ENCODE measurements around the gene SH3RF2. TPM values are rescaled to one million over a fixed set of nuclear protein-coding genes. Genes with fewer than 3 reads are reported as not detected.
"Not testable (repeated sequence)": the region's sequence is repeated elsewhere in the genome, so short reads cannot be mapped to it uniquely, and the experiment has no call there.

SH3RF2 gene, protein sequence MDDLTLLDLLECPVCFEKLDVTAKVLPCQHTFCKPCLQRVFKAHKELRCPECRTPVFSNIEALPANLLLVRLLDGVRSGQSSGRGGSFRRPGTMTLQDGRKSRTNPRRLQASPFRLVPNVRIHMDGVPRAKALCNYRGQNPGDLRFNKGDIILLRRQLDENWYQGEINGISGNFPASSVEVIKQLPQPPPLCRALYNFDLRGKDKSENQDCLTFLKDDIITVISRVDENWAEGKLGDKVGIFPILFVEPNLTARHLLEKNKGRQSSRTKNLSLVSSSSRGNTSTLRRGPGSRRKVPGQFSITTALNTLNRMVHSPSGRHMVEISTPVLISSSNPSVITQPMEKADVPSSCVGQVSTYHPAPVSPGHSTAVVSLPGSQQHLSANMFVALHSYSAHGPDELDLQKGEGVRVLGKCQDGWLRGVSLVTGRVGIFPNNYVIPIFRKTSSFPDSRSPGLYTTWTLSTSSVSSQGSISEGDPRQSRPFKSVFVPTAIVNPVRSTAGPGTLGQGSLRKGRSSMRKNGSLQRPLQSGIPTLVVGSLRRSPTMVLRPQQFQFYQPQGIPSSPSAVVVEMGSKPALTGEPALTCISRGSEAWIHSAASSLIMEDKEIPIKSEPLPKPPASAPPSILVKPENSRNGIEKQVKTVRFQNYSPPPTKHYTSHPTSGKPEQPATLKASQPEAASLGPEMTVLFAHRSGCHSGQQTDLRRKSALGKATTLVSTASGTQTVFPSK
- polyA plus RNA-seq: 1 to 10 TPM; 2.4 to 3.3 (median 3.0) TPM

DNA sequence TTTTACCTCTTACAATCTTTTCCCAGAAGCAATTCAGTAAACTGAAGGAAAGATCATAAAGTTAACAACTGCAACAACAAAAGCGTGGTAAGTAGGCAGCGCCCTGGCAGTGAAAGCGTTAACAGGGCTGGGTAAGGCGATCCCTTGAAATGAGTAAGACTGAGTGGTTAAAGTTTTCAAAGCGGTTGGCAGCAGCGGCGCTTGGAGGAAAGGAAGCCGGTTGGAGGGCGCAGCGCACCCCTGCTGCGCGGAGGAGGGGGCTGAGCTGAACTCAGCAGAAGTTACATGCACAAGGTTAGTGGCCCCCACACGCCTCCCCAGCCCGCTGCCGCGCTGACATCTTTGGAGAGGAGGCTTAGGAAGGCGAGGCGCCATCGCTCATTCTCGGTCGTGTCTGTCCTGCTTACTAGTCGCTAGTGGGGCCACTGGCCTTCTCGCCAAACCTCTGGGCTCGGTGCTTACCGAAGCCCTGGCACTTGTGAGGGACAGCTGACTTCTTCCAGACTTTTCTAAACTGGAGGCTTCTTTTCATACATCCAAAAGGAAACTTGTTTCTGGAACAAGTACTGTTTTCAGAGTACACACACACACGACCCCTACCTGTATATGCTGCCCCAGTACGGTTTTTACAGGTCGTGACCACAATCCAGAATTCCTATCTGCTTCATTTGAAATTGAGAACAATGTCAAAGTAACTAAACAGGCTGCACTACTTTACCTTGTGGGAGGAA is at the start of gene SH3RF2:
TSS of gene SH3RF2 (plus strand) at position 178 of the 731 bp plus-strand sequence. CDS start 1,351 bp downstream, outside the sequence.
- whole genome bisulfite sequencing, 3 donors: 3 to 9% (median 6%) methylated on average over 28 of the region's 28 CpGs

DNA sequence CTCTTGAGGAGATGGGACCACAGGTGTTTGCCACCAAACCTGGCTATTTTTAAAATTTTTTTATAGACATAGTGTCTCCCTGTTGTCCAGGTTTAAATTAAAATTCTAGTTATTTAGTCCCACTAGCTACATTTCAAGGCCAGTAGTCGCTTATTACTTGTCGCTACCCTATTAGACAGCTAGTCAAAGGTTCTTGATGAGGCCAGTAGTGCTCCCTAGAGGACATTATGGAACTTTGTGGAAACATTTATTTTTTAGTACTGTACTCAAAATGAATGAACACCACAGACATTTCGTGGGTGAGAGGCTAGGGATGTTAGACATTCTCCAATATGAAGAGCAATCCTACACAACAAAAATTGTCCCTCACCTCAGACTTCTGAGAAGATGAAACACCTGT is 49.2 kb upstream of the SH3RF2 start:
- 61 to 91% (median 82%) methylated on average over 3 of the region's 3 CpGs for WGBS, 3 donors
- H3K27ac ChIP-seq (ENCODE audit: low read depth, low read length): no peak overlapping the region

More for the DNA sequence above, at the start of gene SH3RF2:
- H3K27ac ChIP-seq (ENCODE audit: low read depth, low read length): no peak within 1 kb of the TSS

DNA sequence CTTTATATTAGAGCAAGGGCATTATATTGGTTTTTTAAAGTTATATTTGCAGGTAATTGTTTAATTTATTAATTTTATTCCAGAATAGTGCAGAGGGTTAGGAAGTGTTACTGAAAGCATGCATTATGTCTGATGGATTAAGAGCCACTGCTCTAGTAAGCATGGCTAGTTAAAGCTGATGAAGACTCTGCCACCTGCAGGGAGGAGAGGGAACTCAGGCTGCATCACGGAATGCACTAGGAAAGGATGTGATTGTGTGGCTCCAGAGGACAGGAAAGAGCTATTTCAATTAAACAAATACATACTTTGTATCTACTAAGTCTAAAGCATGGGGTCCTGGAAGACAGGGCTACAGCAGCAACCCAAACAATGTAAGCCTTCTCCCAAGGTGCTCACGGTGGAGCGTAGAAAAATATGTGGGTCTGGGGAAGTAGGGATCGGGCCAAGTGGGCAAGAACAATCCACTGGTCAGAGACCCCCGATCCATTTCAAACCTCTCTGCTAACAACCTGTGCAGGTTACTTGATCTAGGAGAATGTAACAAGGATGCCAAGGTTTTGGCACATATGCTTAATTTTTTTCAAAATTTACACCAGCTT is 48.3 kb upstream of the SH3RF2 start:
- no peak overlapping the region for H3K27ac ChIP-seq (ENCODE audit: low read depth, low read length)
- 73 to 79% (median 75%) methylated on average over 5 of the region's 5 CpGs for WGBS, 3 donors

DNA sequence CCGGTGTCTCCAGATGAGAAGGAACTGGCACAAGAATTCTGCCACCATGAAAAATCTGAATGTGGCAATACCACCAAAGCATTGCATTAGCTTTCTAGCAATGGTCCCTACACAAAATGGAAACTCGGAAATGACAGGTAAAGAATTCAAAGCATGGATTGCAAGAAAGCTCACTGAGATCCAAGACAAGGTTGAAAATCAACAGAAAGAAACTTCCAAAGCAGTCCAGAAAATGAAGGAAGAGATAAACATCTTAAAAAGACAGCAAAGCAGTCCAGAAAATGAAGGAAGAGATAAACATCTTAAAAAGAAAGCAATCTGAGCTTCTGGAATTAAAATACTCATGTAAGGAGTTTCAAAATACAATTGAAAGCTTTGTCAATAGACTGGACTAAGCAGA is 46.8 kb upstream of the SH3RF2 start:
- H3K27ac ChIP-seq (ENCODE audit: low read depth, low read length): no peak overlapping the region
- WGBS, 3 donors: 88 to 93% (median 91%) methylated on average over 2 of the region's 2 CpGs

DNA sequence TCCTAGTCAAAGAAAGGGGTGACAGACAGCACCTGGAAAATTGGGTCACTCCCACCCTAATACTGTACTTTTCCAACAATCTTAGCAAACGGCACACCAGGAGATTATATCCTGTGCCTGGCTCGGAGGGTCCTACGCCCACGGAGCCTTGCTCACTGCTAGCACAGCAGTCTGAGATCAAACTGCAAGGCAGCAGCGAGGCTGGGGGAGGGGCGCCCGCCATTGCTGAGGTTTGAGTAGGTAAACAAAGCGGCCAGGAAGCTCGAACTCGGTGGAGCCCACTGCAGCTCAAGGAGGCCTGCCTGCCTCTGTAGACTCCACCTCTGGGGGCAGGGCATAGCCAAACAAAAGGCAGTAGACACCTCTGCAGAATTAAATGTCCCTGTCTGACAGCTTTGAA is 45.0 kb upstream of the SH3RF2 start:
- 88 to 94% (median 92%) methylated on average over 5 to 10 of the region's 10 CpGs for WGBS, 3 donors
- not testable (repeated sequence) for H3K27ac ChIP-seq (ENCODE audit: low read depth, low read length)

DNA sequence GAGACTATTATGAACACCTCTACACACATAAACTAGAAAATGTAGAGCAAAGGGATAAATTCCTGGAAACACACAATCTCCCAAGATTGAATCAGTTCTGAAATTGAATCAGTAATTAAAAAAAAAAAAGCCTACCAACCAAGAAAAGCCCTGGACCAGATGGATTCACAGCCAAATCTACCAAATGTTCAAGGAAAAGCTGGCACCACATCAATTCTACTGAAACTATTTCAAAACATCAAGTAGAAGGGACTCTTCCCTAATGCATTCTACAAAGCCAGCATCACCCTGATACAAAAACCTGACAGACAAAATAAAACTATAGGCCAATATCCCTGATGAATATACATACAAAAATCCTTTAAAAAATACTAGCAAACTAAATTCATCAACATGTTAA is 38.2 kb upstream of the SH3RF2 start:
- no peak overlapping the region for H3K27ac ChIP-seq (ENCODE audit: low read depth, low read length)

DNA sequence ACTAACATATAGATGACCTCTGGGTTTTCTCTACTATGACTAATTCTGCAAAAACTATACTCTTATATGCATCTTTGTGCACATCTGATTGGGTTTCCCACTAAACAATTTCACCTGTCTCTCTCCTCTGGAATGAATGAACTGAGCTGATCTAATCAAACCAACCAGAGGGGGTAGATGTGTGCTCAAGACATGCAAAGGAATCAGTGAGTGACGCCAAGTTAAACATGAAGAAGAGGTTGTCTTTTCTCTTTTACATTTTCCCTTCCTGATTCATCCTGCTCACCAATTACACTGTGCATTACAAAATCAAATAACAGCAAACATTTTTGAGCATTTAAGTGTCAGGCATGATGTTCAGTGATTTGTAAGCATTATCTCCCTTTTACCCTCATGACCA is 34.0 kb upstream of the SH3RF2 start:
- 91 to 95% (median 93%) methylated on average over 1 of the region's 1 CpG for WGBS, 3 donors
- no peak overlapping the region for H3K27ac ChIP-seq (ENCODE audit: low read depth, low read length)

DNA sequence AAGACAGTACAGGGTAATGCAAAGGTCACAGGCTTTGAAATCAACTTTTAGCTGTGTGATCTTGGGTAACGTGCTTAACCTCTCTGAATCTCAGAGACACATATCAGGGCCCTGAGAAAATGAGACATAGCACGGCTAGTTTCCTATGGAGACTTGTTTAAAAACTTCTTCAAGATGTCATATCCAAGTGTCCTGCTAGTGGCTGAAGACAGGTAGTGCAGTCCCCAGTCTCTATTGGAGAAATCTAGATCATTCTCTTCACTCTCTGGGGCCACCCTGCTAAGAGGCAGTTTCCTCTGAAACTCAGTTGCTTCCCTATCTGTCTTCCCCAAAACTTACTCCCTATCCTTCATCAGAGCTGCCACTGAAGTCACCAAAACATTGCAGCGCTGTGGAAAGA is 33.3 kb upstream of the SH3RF2 start:
- H3K27ac ChIP-seq (ENCODE audit: low read depth, low read length): no peak overlapping the region
- WGBS, 3 donors: 72 to 83% (median 78%) methylated on average over 3 of the region's 3 CpGs

DNA sequence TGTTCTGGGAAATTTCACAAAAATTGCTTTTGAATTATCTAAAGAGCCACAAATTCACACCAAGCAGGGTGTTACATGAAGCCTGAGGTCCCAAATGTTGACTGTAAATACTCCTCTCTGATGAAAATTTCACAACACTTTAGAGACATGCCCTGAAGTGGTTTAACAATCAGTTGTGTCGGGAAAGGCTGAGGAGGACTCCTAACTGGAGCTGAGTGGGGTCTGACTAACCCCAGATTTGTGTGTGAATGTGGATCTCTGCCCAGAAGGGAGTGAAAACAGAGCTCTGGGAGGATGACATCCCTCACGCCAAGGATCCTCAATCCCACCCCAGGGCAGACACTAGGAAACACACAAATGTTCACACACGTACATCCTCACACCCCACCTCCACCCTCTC is 32.5 kb upstream of the SH3RF2 start:
- WGBS, 3 donors: 61 to 66% (median 63%) methylated on average over 3 of the region's 3 CpGs
- H3K27ac ChIP-seq (ENCODE audit: low read depth, low read length): no peak overlapping the region

DNA sequence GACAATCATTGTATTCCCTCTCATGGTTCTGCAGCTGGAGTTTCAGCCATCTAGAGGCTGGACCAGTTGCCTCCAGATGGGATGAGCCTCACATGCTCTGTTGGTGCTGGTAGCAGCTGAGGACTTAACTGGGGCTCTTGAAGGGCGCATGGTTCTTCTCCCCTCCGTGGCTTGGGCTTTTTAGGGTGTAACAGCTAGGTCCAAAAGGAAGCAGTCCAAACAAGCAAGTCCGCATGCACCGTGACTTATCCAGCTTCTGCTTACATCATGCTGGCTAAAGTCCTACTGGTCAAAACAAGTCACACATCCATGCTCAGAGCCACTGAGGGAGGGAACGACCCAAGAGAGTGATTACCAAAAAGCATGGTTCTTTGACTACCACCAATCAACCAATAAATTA is 31.6 kb upstream of the SH3RF2 start:
- WGBS, 3 donors: 81 to 89% (median 83%) methylated on average over 5 of the region's 5 CpGs
- H3K27ac ChIP-seq (ENCODE audit: low read depth, low read length): no peak overlapping the region

DNA sequence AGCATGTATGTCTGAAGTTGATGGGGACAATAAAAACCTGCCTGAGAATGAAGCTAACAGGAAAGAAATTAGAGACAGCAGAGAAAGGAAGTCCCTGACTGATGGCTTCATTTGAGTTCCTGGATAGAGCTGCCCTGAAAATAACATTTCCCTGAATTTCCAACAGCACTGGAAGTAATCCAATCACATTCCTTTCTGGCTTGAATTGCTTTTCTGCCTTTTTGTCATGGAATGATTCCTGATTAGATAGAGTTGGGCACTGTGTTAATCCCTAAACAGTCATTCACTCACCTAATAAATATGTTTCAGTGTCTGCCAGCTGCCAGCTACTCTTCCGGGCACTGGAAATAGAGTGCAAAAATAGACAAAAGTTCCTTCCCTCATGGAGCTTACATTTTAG is 30.0 kb upstream of the SH3RF2 start:
- WGBS, 3 donors: 69 to 83% (median 76%) methylated on average over 1 of the region's 1 CpG
- no peak overlapping the region for H3K27ac ChIP-seq (ENCODE audit: low read depth, low read length)

DNA sequence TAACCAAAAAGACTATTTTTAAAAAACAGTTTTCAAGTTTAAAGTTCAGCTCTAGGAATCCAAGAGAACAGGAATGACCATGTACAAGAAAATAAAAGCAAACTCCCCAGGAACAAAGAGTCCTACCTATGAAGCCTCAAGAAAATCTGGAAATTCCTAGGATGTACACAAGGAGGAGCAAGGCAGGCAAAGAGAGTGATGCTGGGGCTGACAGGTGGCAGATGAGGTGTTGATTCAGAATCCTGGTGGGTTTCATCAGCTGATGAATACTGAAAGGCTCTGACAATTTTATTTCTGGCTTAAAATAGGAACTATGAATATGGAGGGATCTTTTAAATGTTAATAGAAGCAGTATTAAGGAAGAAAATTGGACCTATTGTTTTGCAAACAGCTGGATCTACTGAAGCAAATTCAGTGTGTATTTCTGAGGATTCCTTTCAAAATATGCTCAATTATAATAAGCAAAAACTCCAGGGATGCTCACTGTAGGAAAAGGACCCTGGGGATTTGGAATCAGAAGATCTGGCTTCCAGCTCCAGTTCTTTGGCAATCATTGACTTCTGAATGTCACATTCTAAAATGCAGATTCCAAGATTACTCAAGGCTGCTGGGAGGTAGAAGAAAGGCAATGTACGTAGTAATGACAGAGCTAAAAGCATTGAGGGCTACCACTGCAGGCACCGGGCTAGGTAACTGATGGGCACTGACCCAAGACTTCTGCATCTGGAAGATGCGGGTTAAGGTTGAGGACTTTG is 28.0 kb upstream of the SH3RF2 start:
- 65 to 80% (median 73%) methylated on average over 3 of the region's 3 CpGs for WGBS, 3 donors
- H3K27ac ChIP-seq (ENCODE audit: low read depth, low read length): no peak overlapping the region

DNA sequence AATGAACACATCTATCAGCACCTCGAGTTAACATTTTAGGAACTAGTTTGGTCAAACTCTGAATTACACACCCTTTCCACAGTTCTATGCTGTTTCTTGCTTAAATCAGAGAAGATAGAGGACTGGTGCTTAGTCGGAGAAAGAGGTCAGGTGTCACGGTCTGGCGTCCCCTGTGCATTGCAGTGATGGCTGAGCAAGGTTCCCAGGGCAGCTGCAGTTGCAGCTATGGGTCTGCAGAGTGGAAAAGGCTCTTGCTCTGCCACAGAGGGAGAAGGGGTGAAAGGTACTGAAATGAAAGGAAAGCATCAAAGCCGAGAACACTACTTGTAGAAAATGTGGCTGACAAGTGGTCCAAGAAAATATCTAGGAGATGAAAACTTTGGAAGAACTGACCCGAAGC is 25.2 kb upstream of the SH3RF2 start:
- WGBS, 3 donors: 77 to 89% (median 83%) methylated on average over 6 of the region's 6 CpGs
- no peak overlapping the region for H3K27ac ChIP-seq (ENCODE audit: low read depth, low read length)

DNA sequence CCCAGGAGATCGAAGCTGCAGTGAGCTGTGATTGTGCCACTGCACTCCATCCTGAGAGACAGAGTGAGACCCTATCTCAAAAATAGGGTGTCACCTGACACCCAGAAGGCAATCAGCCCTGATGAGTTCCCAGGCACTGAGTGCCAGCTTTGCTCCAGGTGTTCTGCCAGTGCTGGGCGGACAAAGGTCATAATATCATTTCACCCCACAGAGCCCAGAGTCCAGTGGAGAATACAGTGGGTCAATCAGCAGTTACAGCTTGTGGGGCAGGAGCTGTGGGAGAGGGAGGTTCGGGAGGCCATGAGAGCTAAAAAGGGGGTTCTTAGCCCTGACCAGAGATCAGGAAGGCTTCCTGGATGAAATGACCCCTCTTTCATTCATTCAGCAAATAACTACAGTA is 24.4 kb upstream of the SH3RF2 start:
- H3K27ac ChIP-seq (ENCODE audit: low read depth, low read length): no peak overlapping the region
- whole genome bisulfite sequencing, 3 donors: 86 to 91% (median 88%) methylated on average over 3 of the region's 3 CpGs

DNA sequence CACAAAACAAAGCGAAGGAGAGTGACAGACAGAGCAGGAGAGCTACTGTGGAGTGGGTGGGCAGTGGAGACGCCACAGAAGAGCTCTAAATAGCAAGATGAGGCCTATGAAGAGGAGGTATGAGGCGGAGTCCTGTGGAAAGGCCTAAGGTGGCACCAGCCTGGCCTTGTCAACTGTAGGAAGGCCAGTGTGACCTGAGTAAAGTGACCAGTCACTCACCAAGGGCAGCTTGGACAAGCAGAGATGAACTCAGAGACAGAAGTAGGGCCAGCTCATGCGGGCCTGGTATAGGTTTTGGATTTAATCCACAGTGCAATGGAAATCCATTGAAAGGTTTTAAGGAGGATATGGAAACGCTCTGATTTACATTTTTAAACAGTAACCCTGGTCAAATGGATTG is 23.8 kb upstream of the SH3RF2 start:
- 92 to 98% (median 93%) methylated on average over 5 of the region's 5 CpGs for WGBS, 3 donors
- no peak overlapping the region for H3K27ac ChIP-seq (ENCODE audit: low read depth, low read length)

DNA sequence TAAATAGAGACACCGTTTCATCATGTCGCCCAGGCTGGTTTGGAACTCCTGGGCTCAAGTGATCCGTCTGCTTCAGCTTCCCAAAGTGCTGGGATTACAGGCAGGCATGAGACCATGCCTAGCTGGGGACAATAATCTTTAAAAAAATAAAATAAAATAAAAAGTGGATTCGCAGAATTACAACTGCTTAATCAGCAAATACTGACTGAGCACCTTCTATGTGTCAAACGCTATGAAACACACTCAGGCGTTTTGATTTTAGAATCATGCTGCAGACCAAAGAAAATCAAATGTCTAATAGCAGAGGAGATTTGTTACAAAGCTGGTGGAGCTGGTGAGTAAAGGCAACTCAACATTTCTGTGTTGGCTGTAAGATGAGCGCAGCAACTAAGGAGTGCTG is 22.7 kb upstream of the SH3RF2 start:
- 95 to 97% (median 97%) methylated on average over 7 of the region's 7 CpGs for WGBS, 3 donors
- H3K27ac ChIP-seq (ENCODE audit: low read depth, low read length): no peak overlapping the region

DNA sequence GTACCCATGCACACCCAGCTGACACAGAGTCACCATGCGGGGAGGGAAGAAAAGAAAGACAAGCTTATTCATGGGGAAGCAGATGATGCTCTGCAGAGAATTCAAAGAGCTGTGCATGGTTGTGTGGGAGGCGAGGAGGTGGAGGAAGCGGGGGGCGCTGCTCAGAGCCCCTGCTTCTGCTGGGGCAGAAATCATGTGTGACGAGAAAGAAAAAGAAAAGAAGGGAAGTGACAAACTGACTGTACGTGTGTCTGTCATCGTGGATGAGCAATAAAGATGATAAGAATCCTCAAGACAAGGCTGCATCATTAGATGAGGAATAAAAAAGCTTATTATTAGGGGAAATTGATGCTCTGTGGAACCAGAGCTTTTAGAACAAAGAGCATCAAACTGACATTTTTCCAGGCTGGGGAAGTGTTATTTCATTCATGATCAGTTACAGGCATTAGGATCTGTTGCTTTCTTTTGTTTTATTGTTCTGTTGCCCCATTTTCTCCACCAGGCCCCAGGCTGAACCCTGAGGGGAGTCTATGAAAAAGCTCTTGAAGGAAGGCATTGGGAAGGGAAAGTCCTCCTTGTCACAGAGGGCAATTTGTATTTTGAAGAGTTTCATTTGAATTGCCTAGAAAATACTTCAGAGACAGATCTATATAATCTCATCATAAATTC is 20.3 kb upstream of the SH3RF2 start:
- H3K27ac ChIP-seq (ENCODE audit: low read depth, low read length): no peak overlapping the region
- WGBS, 3 donors: 86 to 89% (median 87%) methylated on average over 7 of the region's 7 CpGs

DNA sequence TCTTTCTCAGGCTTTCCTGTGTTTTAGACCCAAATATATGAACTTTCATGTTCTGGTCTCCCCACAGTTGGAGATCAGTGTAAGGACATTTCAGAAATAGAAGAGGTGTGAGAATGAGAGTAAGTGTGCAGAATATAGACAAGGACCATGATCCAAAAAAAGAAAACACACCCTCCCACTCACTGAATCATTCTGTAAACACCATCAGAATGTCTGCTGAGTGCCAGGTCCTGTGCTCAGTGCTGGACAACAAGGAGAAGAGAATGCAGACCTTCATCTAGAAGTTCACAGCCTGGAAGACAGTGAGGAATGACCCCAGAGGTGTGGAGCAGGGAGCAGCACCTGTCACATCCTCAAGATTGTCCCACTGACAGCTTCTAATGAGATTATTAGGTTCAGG is 19.1 kb upstream of the SH3RF2 start:
- no peak overlapping the region for H3K27ac ChIP-seq (ENCODE audit: low read depth, low read length)

Measured in adipose tissue (tissue), 3 donors.